Stimulated activated CD8-positive, alpha-beta memory T cell treated with anti-CD3 and anti-CD28 coated beads, Interleukin-12 subunit alpha, Interleukin-12 subunit beta, amount 100 ng/mL, for 24 hours (primary cell): ENCODE data around the gene GAGE12F.
"Not testable (repeated sequence)": the region's sequence is repeated elsewhere in the genome, so short reads cannot be mapped to it uniquely, and the experiment has no call there.

Experiments used
- DNase-seq: peaks from one replicate; pipeline ENCODE4 v3.0.0-alpha.2; 2020; ENCODE audit errors: extremely low read depth

Gene GAGE12F

GRCh38 chrX:49560542-49560941 is at the start of gene GAGE12F:
TSS of gene GAGE12F (plus strand) at chrX:49560842. CDS start at chrX:49561997, 1,155 bp downstream.
- DNase-seq: not testable (repeated sequence)

- DNase-seq: not testable (repeated sequence)
Measured at GRCh38 chrX:49531877-49532276, 28.8 kb upstream of the GAGE12F start, which contains the start of gene GAGE12C. TSS of gene GAGE12C (plus strand) at chrX:49532177. CDS start at chrX:49533332, 1,155 bp downstream.

GRCh38 chrX:49541433-49541832 is 19.2 kb upstream of the GAGE12F start, which contains the start of gene GAGE12D:
TSS of gene GAGE12D (plus strand) at chrX:49541733. CDS start at chrX:49542888, 1,155 bp downstream.
- DNase-seq: not testable (repeated sequence)

- DNase-seq: not testable (repeated sequence)
Measured at GRCh38 chrX:49550989-49551388, 9.7 kb upstream of the GAGE12F start, which contains the start of gene GAGE12E. TSS of gene GAGE12E (plus strand) at chrX:49551289. CDS start at chrX:49552444, 1,155 bp downstream.

- DNase-seq: not testable (repeated sequence)
Measured at GRCh38 chrX:49568728-49569127, 8.1 kb downstream of the GAGE12F start.

GRCh38 chrX:49569152-49569551 is 8.5 kb downstream of the GAGE12F start:
- DNase-seq: not testable (repeated sequence)

- DNase-seq: not testable (repeated sequence)
Measured at GRCh38 chrX:49570100-49570499, 9.5 kb downstream of the GAGE12F start, which contains the start of gene GAGE12G. TSS of gene GAGE12G (plus strand) at chrX:49570400. CDS start at chrX:49571555, 1,155 bp downstream.

- not testable (repeated sequence) for DNase-seq
Measured at GRCh38 chrX:49579649-49580048, 19.0 kb downstream of the GAGE12F start, which contains the start of gene GAGE12H. TSS of gene GAGE12H (plus strand) at chrX:49579949. CDS start at chrX:49581104, 1,155 bp downstream.

GRCh38 chrX:49589196-49589595 is 28.6 kb downstream of the GAGE12F start, which contains the start of gene GAGE2A:
TSS of gene GAGE2A (plus strand) at chrX:49589496. CDS start at chrX:49590651, 1,155 bp downstream.
- not testable (repeated sequence) for DNase-seq

GRCh38 chrX:49589769-49590478 is 29.3 kb downstream of the GAGE12F start:
- DNase-seq: not testable (repeated sequence)

- not testable (repeated sequence) for DNase-seq
Measured at GRCh38 chrX:49590488-49590887, 29.8 kb downstream of the GAGE12F start.

- DNase-seq: not testable (repeated sequence)
Measured at GRCh38 chrX:49598720-49599119, 38.1 kb downstream of the GAGE12F start, which contains the start of gene GAGE1. TSS of gene GAGE1 (plus strand) at chrX:49599020. CDS start at chrX:49600175, 1,155 bp downstream.

- DNase-seq: no peak
Measured at GRCh38 chrX:49610718-49611310, 50.2 kb downstream of the GAGE12F start.
